Neural cell (in vitro differentiated cells): ENCODE measurements around the gene SPATA32. TPM values are rescaled to one million over a fixed set of nuclear protein-coding genes. Genes with fewer than 3 reads are reported as not detected.

Source experiments
- H2AFZ ChIP-seq: fragments of 200-600, 300-800 bp; sonication (generic), shearing (Covaris generic); 2 replicates; pipeline ENCODE4 v1.6.0; 2014; ENCODE audit warnings: low read depth, mild to moderate bottlenecking, antibody characterized with exemption, low read length, moderate library complexity
- H3F3A ChIP-seq: fragments of 200-600 bp; shearing (Covaris generic); 2 replicates; pipeline ENCODE4 v1.6.1; 2016; ENCODE audit warnings: mild to moderate bottlenecking, moderate library complexity, mixed read lengths, antibody characterized with exemption, low read length; ENCODE audit not compliant: insufficient read depth, poor library complexity, severe bottlenecking
- H3K27ac ChIP-seq: fragments of 200-600, 300-800 bp; sonication (generic), shearing (Covaris generic); 2 replicates; pipeline ENCODE4 v1.5.1; 2014; ENCODE audit warnings: mild to moderate bottlenecking, low read length, moderate library complexity
- H3K27me3 ChIP-seq: fragments of 300-800, 200-600 bp; sonication (generic), shearing (Covaris generic); 2 replicates; pipeline ENCODE4 v1.6.0; 2014; ENCODE audit warnings: mild to moderate bottlenecking, low read depth, low read length, moderate library complexity; ENCODE audit not compliant: insufficient read depth
- H3K36me3 ChIP-seq: fragments of 300-800, 200-600 bp; sonication (generic), shearing (Covaris generic); 2 replicates; pipeline ENCODE4 v1.5.1; 2014; ENCODE audit warnings: mild to moderate bottlenecking, antibody characterized with exemption, low read length, moderate library complexity; ENCODE audit not compliant: insufficient read depth
- H3K4me2 ChIP-seq: fragments of 300-800, 200-600 bp; sonication (generic), shearing (Covaris generic); 2 replicates; pipeline ENCODE4 v1.6.0; 2014; ENCODE audit warnings: mild to moderate bottlenecking, low read length
- H3K4me3 ChIP-seq: fragments of 300-800, 200-600 bp; sonication (generic), shearing (Covaris generic); 2 replicates; pipeline ENCODE4 v1.5.1; 2014; ENCODE audit warnings: mild to moderate bottlenecking, low read length, moderate library complexity
- H3K79me2 ChIP-seq: fragments of 200-600 bp; shearing (Covaris generic); replicated peaks from 2 replicates; pipeline ENCODE4 v1.6.0; 2014; ENCODE audit warnings: mild to moderate bottlenecking, low read length, moderate library complexity; ENCODE audit not compliant: insufficient read depth
- H3K9ac ChIP-seq: fragments of 300-800, 200-600 bp; sonication (generic), shearing (Covaris generic); 2 replicates; pipeline ENCODE4 v1.6.1; 2016; ENCODE audit warnings: mild to moderate bottlenecking, low read length, mixed read lengths
- H3K9me2 ChIP-seq: fragments of 200-600 bp; shearing (Covaris generic); 2 replicates; pipeline ENCODE4 v1.6.1; 2016; ENCODE audit warnings: mild to moderate bottlenecking, low read length, mixed read lengths; ENCODE audit not compliant: insufficient read depth
- H3K9me3 ChIP-seq: fragments of 200-600, 300-800 bp; sonication (generic), shearing (Covaris generic); 2 replicates; pipeline ENCODE4 v1.6.1; 2016; ENCODE audit warnings: mild to moderate bottlenecking, mixed run types, low read length, moderate library complexity, mixed read lengths
- H4K20me1 ChIP-seq: fragments of 200-600 bp; shearing (Covaris generic); 2 replicates; pipeline ENCODE4 v1.6.1; 2016; ENCODE audit warnings: mild to moderate bottlenecking, mixed run types; ENCODE audit not compliant: insufficient read depth
- CTCF ChIP-seq: fragments of 450-650 bp; IDR thresholded peaks from 2 replicates; pipeline ENCODE4 v1.5.1; 2014; ENCODE audit warnings: antibody characterized with exemption, mild to moderate bottlenecking, moderate library complexity; ENCODE audit not compliant: poor library complexity, severe bottlenecking
- EP300 ChIP-seq: fragments of 450-650 bp; conservative IDR thresholded peaks from 2 replicates; pipeline ENCODE4 v1.6.1; 2014; ENCODE audit warnings: antibody characterized with exemption, mild to moderate bottlenecking, moderate library complexity; ENCODE audit not compliant: poor library complexity, severe bottlenecking
- EZH2 ChIP-seq: fragments of 200-600, 300-800 bp; shearing (Covaris generic), sonication (generic); IDR thresholded peaks from 2 replicates; pipeline ENCODE4 v1.6.1; 2014; ENCODE audit warnings: antibody characterized with exemption, low read length, borderline replicate concordance, mild to moderate bottlenecking; ENCODE audit not compliant: insufficient read depth, poor library complexity, severe bottlenecking
- MXI1 ChIP-seq: fragments of 450-650 bp; conservative IDR thresholded peaks from 2 replicates; pipeline ENCODE4 v1.6.1; 2014; ENCODE audit warnings: antibody characterized with exemption, mild to moderate bottlenecking; ENCODE audit not compliant: poor library complexity, severe bottlenecking
- POLR2AphosphoS5 ChIP-seq: IDR thresholded peaks from 2 replicates; pipeline ENCODE4 v1.6.1; 2012
- RAD21 ChIP-seq: fragments of 450-650 bp; conservative IDR thresholded peaks from 2 replicates; pipeline ENCODE4 v1.6.1; 2014; ENCODE audit warnings: antibody characterized with exemption, mild to moderate bottlenecking, moderate library complexity
- REST ChIP-seq: IDR thresholded peaks from 2 replicates; pipeline ENCODE4 v1.6.1; 2012; ENCODE audit warnings: borderline replicate concordance
- SMC3 ChIP-seq: fragments of 450-650 bp; conservative IDR thresholded peaks from 2 replicates; pipeline ENCODE4 v1.6.1; 2014; ENCODE audit warnings: antibody characterized with exemption, mild to moderate bottlenecking, moderate library complexity; ENCODE audit not compliant: poor library complexity
- TAF1 ChIP-seq: IDR thresholded peaks from 2 replicates; pipeline ENCODE4 v1.6.1; 2012; ENCODE audit warnings: low read depth
- polyA plus RNA-seq: library from polyadenylated mRNA; depleted of rRNA; stranded (reverse); fragments of >200 nt; gene quantifications from 2 replicates; pipeline ENCODE4 v1.2.3, GENCODE V29; 2014

SPATA32 gene
- polyA plus RNA-seq, 1 donor from 2014 or later, result not detected

- H3K36me3 ChIP-seq, result no peaks in the 10 kb centered on the region
- no peak for TF ChIP-seq CTCF
- no peak for TF ChIP-seq RAD21
- TF ChIP-seq MXI1, result no peak
- TF ChIP-seq EZH2, result no peak
- TF ChIP-seq EP300, result no peak
- TF ChIP-seq SMC3, result no peak
- TF ChIP-seq TAF1, result no peak
- no peak for TF ChIP-seq POLR2AphosphoS5
- no peak for TF ChIP-seq REST
- no peaks in the 10 kb centered on the region for H3K79me2 ChIP-seq
- no peaks in the 10 kb centered on the region for H4K20me1 ChIP-seq
- H3K9me2 ChIP-seq, result no peaks in the 10 kb centered on the region
- no peaks in the 10 kb centered on the region for H3K9me3 ChIP-seq
- peak overlapping the region; percentile 59 for H3K27ac ChIP-seq
- H3K4me3 ChIP-seq, result peak overlapping the region; percentile 78
- peak overlapping the region; percentile 86 for H3K9ac ChIP-seq
- no peaks in the 10 kb centered on the region for H3K27me3 ChIP-seq
- no peaks in the 10 kb centered on the region for H3F3A ChIP-seq
- H2AFZ ChIP-seq, result peak overlapping the region; percentile 98
- peak overlapping the region; percentile 90 for H3K4me2 ChIP-seq
Measured at GRCh38 chr17:45240905-45241327, 21.0 kb downstream of the SPATA32 start.

GRCh38 chr17:45238155-45238774 is 23.6 kb downstream of the SPATA32 start:
- H3K9me2 ChIP-seq, result no peaks in the 10 kb centered on the region
- H3K27ac ChIP-seq, result no peak overlapping the region
- H3K9ac ChIP-seq, result no peak overlapping the region
- H4K20me1 ChIP-seq, result no peaks in the 10 kb centered on the region
- no peaks in the 10 kb centered on the region for H3K9me3 ChIP-seq
- no peaks in the 10 kb centered on the region for H3K79me2 ChIP-seq
- no peak for TF ChIP-seq EP300
- no peak for TF ChIP-seq MXI1
- no peak for TF ChIP-seq CTCF
- H3K4me3 ChIP-seq, result no peak overlapping the region
- no peak overlapping the region for H2AFZ ChIP-seq
- H3F3A ChIP-seq, result no peaks in the 10 kb centered on the region
- H3K4me2 ChIP-seq, result no peak overlapping the region
- no peaks in the 10 kb centered on the region for H3K36me3 ChIP-seq
- H3K27me3 ChIP-seq, result no peaks in the 10 kb centered on the region
